Keratinocyte (primary cell): Measurements from ENCODE around the gene LRP1B. TPM values are rescaled to one million over a fixed set of nuclear protein-coding genes. Genes with fewer than 3 reads are reported as not detected.

ENCODE experiments used
- DNase-seq: peaks from one replicate; pipeline ENCODE4 v3.0.0-alpha.2; 2011; ENCODE audit warnings: low read depth, missing footprints, low spot score
- FAIRE-seq: peaks from 2 replicates; lab custom pipeline; 2011; peaks lifted over from hg19 to GRCh38; lab: Jason Lieb, UNC
- H2AFZ ChIP-seq: 2 replicates; pipeline ENCODE4 v1.6.0; 2012; ENCODE audit warnings: low read length, control low read depth, inconsistent platforms; ENCODE audit not compliant: control insufficient read depth
- H3K27ac ChIP-seq: 2 replicates; pipeline ENCODE4 v1.5.1; 2011; ENCODE audit warnings: low read length; ENCODE audit not compliant: control insufficient read depth, insufficient read depth
- H3K27me3 ChIP-seq: 3 replicates; pipeline ENCODE4 v1.6.0; 2011; ENCODE audit warnings: low read length; ENCODE audit not compliant: control insufficient read depth, insufficient read depth; ENCODE audit errors: extremely low read depth
- H3K36me3 ChIP-seq, 2 experiments: 2 replicates in 1 of 2; 3 replicates in 1 of 2; pipeline ENCODE4 v1.5.1; 2011; ENCODE audit warnings: low read length in 2 of 2, mild to moderate bottlenecking in 1 of 2; ENCODE audit not compliant: control insufficient read depth in 2 of 2, insufficient read depth in 2 of 2; ENCODE audit errors: extremely low read depth in 1 of 2
- H3K4me1 ChIP-seq: 3 replicates; pipeline ENCODE4 v1.5.1; 2011; ENCODE audit warnings: low read length; ENCODE audit not compliant: control insufficient read depth, insufficient read depth; ENCODE audit errors: extremely low read depth
- H3K4me2 ChIP-seq: 3 replicates; pipeline ENCODE4 v1.6.0; 2011; ENCODE audit warnings: low read depth, low read length; ENCODE audit not compliant: control insufficient read depth, insufficient read depth; ENCODE audit errors: extremely low read depth
- H3K4me3 ChIP-seq, 3 experiments: fragments of 200-600 bp in 1 of 3; sonication (generic) in 1 of 3; 2 replicates in 2 of 3; 3 replicates in 1 of 3; pipeline ENCODE4 v1.5.1; 2011 to 2016; ENCODE audit warnings: low read length in 3 of 3, mild to moderate bottlenecking in 3 of 3, control low read depth in 2 of 3, inconsistent platforms in 1 of 3, low read depth in 1 of 3, mixed read lengths in 1 of 3, mixed run types in 1 of 3, moderate library complexity in 1 of 3; ENCODE audit not compliant: control insufficient read depth in 2 of 3, insufficient read depth in 2 of 3; ENCODE audit errors: extremely low read depth in 1 of 3
- H3K79me2 ChIP-seq: 2 replicates; pipeline ENCODE4 v1.6.0; 2012; ENCODE audit warnings: low read length; ENCODE audit not compliant: control insufficient read depth, insufficient read depth
- H3K9ac ChIP-seq: 3 replicates; pipeline ENCODE4 v1.6.0; 2011; ENCODE audit warnings: low read length; ENCODE audit not compliant: control insufficient read depth, insufficient read depth; ENCODE audit errors: extremely low read depth
- H3K9me1 ChIP-seq: 3 replicates; pipeline ENCODE4 v1.6.0; 2011; ENCODE audit warnings: low read length; ENCODE audit not compliant: control insufficient read depth, insufficient read depth; ENCODE audit errors: extremely low read depth
- H3K9me3 ChIP-seq: 2 replicates; pipeline ENCODE4 v1.5.1; 2012; ENCODE audit warnings: low read depth, low read length; ENCODE audit not compliant: control insufficient read depth
- H4K20me1 ChIP-seq: 3 replicates; pipeline ENCODE4 v1.6.0; 2011; ENCODE audit warnings: low read length; ENCODE audit not compliant: control insufficient read depth, insufficient read depth; ENCODE audit errors: extremely low read depth
- CTCF ChIP-seq, 3 experiments: IDR thresholded peaks in 1 of 3; conservative IDR thresholded peaks in 1 of 3; optimal IDR thresholded peaks in 1 of 3; 2 replicates in 2 of 3; 3 replicates in 1 of 3; pipeline versions ENCODE3 to v1.5.1; 2011; ENCODE audit warnings: low read length in 3 of 3, mild to moderate bottlenecking in 3 of 3, moderate library complexity in 2 of 3, control low read depth in 1 of 3, inconsistent platforms in 1 of 3; ENCODE audit not compliant: insufficient read depth in 2 of 3; ENCODE audit errors: extremely low read depth in 1 of 3
- EZH2 ChIP-seq: IDR thresholded peaks from one replicate; pipeline ENCODE4 v1.6.1; 2012; ENCODE audit warnings: inconsistent platforms, mild to moderate bottlenecking, low read length, moderate library complexity
- dilution Hi-C: fragments of 300-500 bp; cut with MboI; formaldehyde crosslinking; loops from one replicate; pipeline ENCODE4 v1.7.0; 2020; ENCODE audit warnings: low sequenced_read_pairs; ENCODE audit not compliant: extremely low pct_ligation_motif_present
- polyA plus RNA-seq, 5 experiments: library from polyadenylated mRNA; depleted of rRNA in 3 of 5; stranded (reverse) in 3 of 5; stranded (forward) in 1 of 5; unstranded in 1 of 5; fragments of >200 nt; gene quantifications; 1 replicate in 1 of 5; 2 replicates in 3 of 5; 3 replicates in 1 of 5; pipeline versions ENCODE4 v1.2.1 to v1.2.3, GENCODE V29; 2011 to 2012; ENCODE audit warnings: missing spikeins in 2 of 5, low read depth in 1 of 5, low replicate concordance in 1 of 5

The LRP1B gene
- polyA plus RNA-seq, 1 donor (not counting 4 experiments of a cell fraction or from before 2014, with no cell fraction given) = not detected

DNA sequence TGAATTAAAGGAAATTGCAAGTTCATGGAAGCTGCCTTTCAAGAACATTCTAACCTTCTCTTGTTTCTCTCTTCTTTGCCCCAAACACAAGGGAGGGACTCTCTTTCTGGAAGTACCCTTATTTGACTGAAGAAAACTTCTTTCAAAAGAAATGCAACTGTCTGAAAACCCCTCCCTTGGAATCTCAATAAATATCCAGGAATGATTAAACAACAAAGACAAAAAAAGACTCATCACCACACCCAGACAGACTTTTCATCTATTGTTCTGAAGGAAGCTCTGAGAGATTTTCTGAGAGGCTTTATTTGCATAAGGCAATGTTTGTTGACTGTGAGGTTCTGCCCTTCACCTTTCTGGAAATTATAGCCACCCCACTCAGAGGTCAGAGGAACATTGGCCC, 1260.9 kb downstream of the LRP1B start:
- TF ChIP-seq CTCF (optimal IDR thresholded peaks at IDR 0.05 in 1 of 3, IDR thresholded peaks at IDR 0.05 in 1 of 3, conservative IDR thresholded peaks at IDR 0.05 in 1 of 3; ENCODE audit: extremely low read depth in 1 of 3, insufficient read depth in 2 of 3, low read length in 3 of 3) (no peak), EZH2 (no peak)
- FAIRE-seq = no peak
- dilution Hi-C loops = no loop called here

GRCh38 chr2:140869107-140869506, 1261.7 kb downstream of the LRP1B start:
- H3K27ac ChIP-seq = no peak overlapping the region
- H3K4me2 ChIP-seq = no peak overlapping the region
- no peaks in the 10 kb centered on the region for H3K36me3 ChIP-seq
- no peak overlapping the region for H2AFZ ChIP-seq
- no peak overlapping the region for H3K9ac ChIP-seq
- no peaks in the 10 kb centered on the region for H3K79me2 ChIP-seq
- DNase-seq = no peak
- H3K4me1 ChIP-seq = no peaks in the 10 kb centered on the region
- no peaks in the 10 kb centered on the region for H3K9me1 ChIP-seq
- no peak overlapping the region for H3K4me3 ChIP-seq
- H3K9me3 ChIP-seq = no peaks in the 10 kb centered on the region
- no peak for TF ChIP-seq EZH2
- no peak for TF ChIP-seq CTCF (optimal IDR thresholded peaks at IDR 0.05 in 1 of 3, IDR thresholded peaks at IDR 0.05 in 1 of 3, conservative IDR thresholded peaks at IDR 0.05 in 1 of 3; ENCODE audit: extremely low read depth in 1 of 3, insufficient read depth in 2 of 3, low read length in 3 of 3)
- no peak for FAIRE-seq
- H3K27me3 ChIP-seq = no peaks in the 10 kb centered on the region
- no peaks in the 10 kb centered on the region for H4K20me1 ChIP-seq
- dilution Hi-C loops = no loop called here

More for the DNA sequence above, 1260.9 kb downstream of the LRP1B start:
- Histone ChIP-seq H3K27me3 (no peaks in the 10 kb centered on the region), H2AFZ (no peak overlapping the region), H3K9ac (no peak overlapping the region), H3K9me1 (no peaks in the 10 kb centered on the region), H3K79me2 (no peaks in the 10 kb centered on the region), H3K27ac (no peak overlapping the region), H3K9me3 (no peaks in the 10 kb centered on the region), H3K36me3 (no peaks in the 10 kb centered on the region), H4K20me1 (no peaks in the 10 kb centered on the region), H3K4me1 (no peaks in the 10 kb centered on the region), H3K4me2 (no peak overlapping the region), H3K4me3 (no peak overlapping the region)
- no peak for DNase-seq
